ENCODE data around the gene MTO1. TPM values are rescaled to one million over a fixed set of nuclear protein-coding genes. Genes with fewer than 3 reads are reported as not detected.
"Not testable (repeated sequence)": the region's sequence is repeated elsewhere in the genome, so short reads cannot be mapped to it uniquely, and the experiment has no call there.

Gene MTO1
- 35.5 and 35.7 TPM in 2 replicates for total RNA-seq

GRCh38 chr6:73461537-73462350 is at the start of gene MTO1:
TSS of gene MTO1 (plus strand) at chr6:73461737. CDS start at chr6:73461855, 118 bp downstream.
- H3K36me3 Mint-ChIP-seq (ENCODE audit: low read depth): peaks cover 21% of the 10 kb centered on the region
- peak; percentile 93 for DNase-seq
- peak within 1 kb of the TSS; percentile 98 for H3K27ac Mint-ChIP-seq
- intact Hi-C loops (cut with micrococcal nuclease): loop anchor here (1.0 to 5.0 kb wide), 6 partner anchors 9 to 839 kb away; partner anchors contain the start of genes CGAS, EEF1A1, KCNQ5 and SLC17A5
- H3K27me3 Mint-ChIP-seq: no peaks in the 10 kb centered on the region
- peak within 1 kb of the TSS; percentile 94 for H3K4me3 Mint-ChIP-seq
- H3K4me1 Mint-ChIP-seq: peaks cover 45% of the 10 kb centered on the region
- H3K9me3 Mint-ChIP-seq: no peaks in the 10 kb centered on the region

- Mint-ChIP-seq H3K9me3 (no peaks in the 10 kb centered on the region), H3K4me1 (peaks cover 2% of the 10 kb centered on the region), H3K4me3 (no peak overlapping the region), H3K27ac (no peak overlapping the region), H3K27me3 (no peaks in the 10 kb centered on the region), H3K36me3 (ENCODE audit: low read depth) (peaks cover 35% of the 10 kb centered on the region)
- intact Hi-C loops (cut with micrococcal nuclease): no loop called here
- DNase-seq: no peak
Measured at GRCh38 chr6:73413102-73413501, 48.4 kb upstream of the MTO1 start.

- H3K27ac Mint-ChIP-seq: no peak overlapping the region
- H3K36me3 Mint-ChIP-seq (ENCODE audit: low read depth): peaks cover 54% of the 10 kb centered on the region
- no peaks in the 10 kb centered on the region for H3K27me3 Mint-ChIP-seq
- peaks cover 17% of the 10 kb centered on the region for H3K4me1 Mint-ChIP-seq
- H3K9me3 Mint-ChIP-seq: no peaks in the 10 kb centered on the region
- no peak for DNase-seq
- intact Hi-C loops (cut with micrococcal nuclease): no loop called here
- H3K4me3 Mint-ChIP-seq: no peak overlapping the region
Measured at GRCh38 chr6:73418081-73418741, 43.3 kb upstream of the MTO1 start.

GRCh38 chr6:73421534-73421933 is 40.0 kb upstream of the MTO1 start:
- Mint-ChIP-seq H3K4me1 (peaks cover 20% of the 10 kb centered on the region), H3K27ac (peak overlapping the region; percentile 72), H3K9me3 (no peaks in the 10 kb centered on the region), H3K36me3 (ENCODE audit: low read depth) (peaks cover 48% of the 10 kb centered on the region), H3K4me3 (no peak overlapping the region), H3K27me3 (no peaks in the 10 kb centered on the region)
- no peak for DNase-seq
- intact Hi-C loops (cut with micrococcal nuclease): no loop called here

GRCh38 chr6:73435236-73435635 is 26.3 kb upstream of the MTO1 start:
- Mint-ChIP-seq H3K4me1 (peaks cover 27% of the 10 kb centered on the region), H3K4me3 (no peak overlapping the region), H3K27me3 (no peaks in the 10 kb centered on the region), H3K27ac (no peak overlapping the region), H3K9me3 (no peaks in the 10 kb centered on the region), H3K36me3 (ENCODE audit: low read depth) (peaks cover 53% of the 10 kb centered on the region)
- intact Hi-C loops (cut with micrococcal nuclease): no loop called here
- no peak for DNase-seq

- Mint-ChIP-seq H3K4me1 (peaks cover 39% of the 10 kb centered on the region), H3K9me3 (no peaks in the 10 kb centered on the region), H3K36me3 (ENCODE audit: low read depth) (peaks cover 64% of the 10 kb centered on the region), H3K4me3 (peak overlapping the region; percentile 22), H3K27ac (peak overlapping the region; percentile 52), H3K27me3 (no peaks in the 10 kb centered on the region)
- no peak for DNase-seq
- intact Hi-C loops (cut with micrococcal nuclease): no loop called here
Measured at GRCh38 chr6:73443555-73443954, 18.0 kb upstream of the MTO1 start.

- Mint-ChIP-seq H3K4me1 (peaks cover 22% of the 10 kb centered on the region), H3K27ac (peak overlapping the region; percentile 89), H3K9me3 (no peaks in the 10 kb centered on the region), H3K4me3 (peak overlapping the region; percentile 90), H3K27me3 (no peaks in the 10 kb centered on the region), H3K36me3 (ENCODE audit: low read depth) (peaks cover 29% of the 10 kb centered on the region)
- peak; percentile 83 for DNase-seq
- intact Hi-C loops (cut with micrococcal nuclease): loop anchor here (1.0 to 10.0 kb wide), 3 partner anchors 10 to 273 kb away; partner anchors contain the start of gene MTO1
Measured at GRCh38 chr6:73451223-73452106, 10.1 kb upstream of the MTO1 start.

GRCh38 chr6:73452107-73452461 is 9.5 kb upstream of the MTO1 start, which contains the start of gene CGAS:
TSS of gene CGAS (minus strand) at chr6:73452297. CDS start at chr6:73452181, 116 bp downstream.
- peak within 1 kb of the TSS; percentile 90 for H3K4me3 Mint-ChIP-seq
- peaks cover 24% of the 10 kb centered on the region for H3K4me1 Mint-ChIP-seq
- no peaks in the 10 kb centered on the region for H3K27me3 Mint-ChIP-seq
- H3K36me3 Mint-ChIP-seq (ENCODE audit: low read depth): peaks cover 27% of the 10 kb centered on the region
- no peaks in the 10 kb centered on the region for H3K9me3 Mint-ChIP-seq
- H3K27ac Mint-ChIP-seq: peak within 1 kb of the TSS; percentile 89
- DNase-seq: peak; percentile 94
- intact Hi-C loops (cut with micrococcal nuclease): loop anchor here (1.0 to 10.0 kb wide), 3 partner anchors 9 to 273 kb away; partner anchors contain the start of gene MTO1

- intact Hi-C loops (cut with micrococcal nuclease): loop anchor here (10.0 kb wide), 1 partner anchor 269 kb away; no protein-coding TSS in a partner anchor
- Mint-ChIP-seq H3K36me3 (ENCODE audit: low read depth) (no peaks in the 10 kb centered on the region), H3K27ac (peak overlapping the region; percentile 34), H3K27me3 (no peaks in the 10 kb centered on the region), H3K4me1 (peaks cover 33% of the 10 kb centered on the region), H3K4me3 (no peak overlapping the region), H3K9me3 (no peaks in the 10 kb centered on the region)
- DNase-seq: no peak
Measured at GRCh38 chr6:73455865-73456629, 5.5 kb upstream of the MTO1 start.

- not testable (repeated sequence) for H3K27me3 Mint-ChIP-seq, H3K9me3 Mint-ChIP-seq, DNase-seq
- H3K27ac Mint-ChIP-seq: peak overlapping the region; percentile 6
- H3K4me3 Mint-ChIP-seq: peak overlapping the region; percentile 94
- H3K36me3 Mint-ChIP-seq (ENCODE audit: low read depth): peaks cover 12% of the 10 kb centered on the region
- intact Hi-C loops (cut with micrococcal nuclease): loop anchor here (10.0 kb wide), 1 partner anchor 265 kb away; no protein-coding TSS in a partner anchor
- peaks cover 42% of the 10 kb centered on the region for H3K4me1 Mint-ChIP-seq
Measured at GRCh38 chr6:73459474-73459873, 2.1 kb upstream of the MTO1 start.

- H3K27me3 Mint-ChIP-seq: no peaks in the 10 kb centered on the region
- H3K36me3 Mint-ChIP-seq (ENCODE audit: low read depth): peaks cover 12% of the 10 kb centered on the region
- H3K4me3 Mint-ChIP-seq: peak overlapping the region; percentile 94
- no peaks in the 10 kb centered on the region for H3K9me3 Mint-ChIP-seq
- intact Hi-C loops (cut with micrococcal nuclease): loop anchor here (2.0 to 5.0 kb wide), 5 partner anchors 61 to 838 kb away; partner anchors contain the start of genes EEF1A1, KCNQ5 and SLC17A5
- no peak for DNase-seq
- peak overlapping the region; percentile 77 for H3K27ac Mint-ChIP-seq
- H3K4me1 Mint-ChIP-seq: peaks cover 42% of the 10 kb centered on the region
Measured at GRCh38 chr6:73460056-73460455, 1.5 kb upstream of the MTO1 start.

GRCh38 chr6:73471686-73472290 is 10.3 kb downstream of the MTO1 start:
- Mint-ChIP-seq H3K4me3 (peak overlapping the region; percentile 70), H3K9me3 (no peaks in the 10 kb centered on the region), H3K36me3 (ENCODE audit: low read depth) (peaks cover 61% of the 10 kb centered on the region), H3K27ac (peak overlapping the region; percentile 79), H3K4me1 (peaks cover 16% of the 10 kb centered on the region), H3K27me3 (no peaks in the 10 kb centered on the region)
- intact Hi-C loops (cut with micrococcal nuclease): no loop called here
- no peak for DNase-seq

All from activated CD4-positive, alpha-beta T cell treated with anti-CD3 and anti-CD28 coated beads, Interleukin-2, amount 10 ng/mL, durations not matched to agents 24 days and 14 days (primary cell).